IMR-90 (cell line): ENCODE data around the gene NPHP4. TPM values are rescaled to one million over a fixed set of nuclear protein-coding genes. Genes with fewer than 3 reads are reported as not detected.

Source experiments
- ATAC-seq: fragments of 200-7000 bp; cut with Tn5 transposase; 2 replicates; pipeline ENCODE4 v1.9.1; 2020; ENCODE audit warnings: low read depth, mild to moderate bottlenecking, moderate library complexity
- BruUV-seq: library from RNA; stranded (reverse); fragments of 400-500 nt; replicated peaks from 2 replicates; lab custom pipeline; 2021; lab: Mats Ljungman, UMichigan
- CTCF ChIA-PET: fragments of 300-600 bp; formaldehyde crosslinking; extraction: SDS; loops from one replicate; lab custom pipeline; 2021; ENCODE audit warnings: antibody characterized with exemption; lab: Yijun Ruan, JAX
- POLR2A ChIA-PET: fragments of 300-600 bp; sonication (Branson Sonifier 250); formaldehyde crosslinking; loops from one replicate; lab custom pipeline; 2022; ENCODE audit warnings: antibody characterized with exemption; ENCODE audit not compliant: unreplicated experiment; lab: Charles Lee
- DNase-seq: peaks from one replicate; pipeline ENCODE4 v3.0.0; 2013
- H2AFZ ChIP-seq: replicated peaks from 2 replicates; pipeline ENCODE3; 2013; ENCODE audit warnings: low read length, mild to moderate bottlenecking; ENCODE audit not compliant: poor library complexity
- H2AK5ac ChIP-seq: 2 replicates; pipeline ENCODE4 v1.6.1; 2013; ENCODE audit warnings: low read depth, low read length, inconsistent platforms
- H2AK9ac ChIP-seq: replicated peaks from 2 replicates; pipeline ENCODE3; 2013; ENCODE audit warnings: mild to moderate bottlenecking, low read depth, low read length, moderate library complexity; ENCODE audit not compliant: poor library complexity
- H2BK120ac ChIP-seq: 2 replicates; pipeline ENCODE4 v1.6.1; 2013; ENCODE audit warnings: low read depth, low read length, inconsistent platforms
- H2BK15ac ChIP-seq: 3 replicates; pipeline ENCODE4 v1.6.1; 2013; ENCODE audit warnings: low read depth, low read length, inconsistent platforms
- H2BK20ac ChIP-seq: 2 replicates; pipeline ENCODE4 v1.6.1; 2013; ENCODE audit warnings: low read depth, mild to moderate bottlenecking, inconsistent platforms, low read length, moderate library complexity
- H2BK5ac ChIP-seq: 2 replicates; pipeline ENCODE4 v1.6.1; 2013; ENCODE audit warnings: mild to moderate bottlenecking, low read depth, low read length, inconsistent platforms; ENCODE audit not compliant: poor library complexity, severe bottlenecking
- H3K14ac ChIP-seq: replicated peaks from 2 replicates; pipeline ENCODE4 v1.6.1; 2013; ENCODE audit warnings: low read depth, low read length, inconsistent platforms
- H3K18ac ChIP-seq: 2 replicates; pipeline ENCODE4 v1.6.1; 2013; ENCODE audit warnings: low read depth, low read length, control low read depth
- H3K23ac ChIP-seq: 2 replicates; pipeline ENCODE4 v1.6.1; 2013; ENCODE audit warnings: low read depth, low read length, inconsistent platforms
- H3K27ac ChIP-seq: 2 replicates; pipeline ENCODE4 v1.5.1; 2013; ENCODE audit warnings: mild to moderate bottlenecking, control low read depth, low read length; ENCODE audit not compliant: insufficient read depth
- H3K27me3 ChIP-seq: 2 replicates; pipeline ENCODE4 v1.6.1; 2013; ENCODE audit warnings: low read length; ENCODE audit not compliant: control insufficient read depth, insufficient read depth
- H3K36me3 ChIP-seq: 2 replicates; pipeline ENCODE4 v1.6.1; 2013; ENCODE audit warnings: low read length, mixed read lengths; ENCODE audit not compliant: control insufficient read depth, insufficient read depth
- H3K4ac ChIP-seq: 2 replicates; pipeline ENCODE4 v1.6.1; 2013; ENCODE audit warnings: low read depth, low read length, inconsistent platforms
- H3K4me1 ChIP-seq: 2 replicates; pipeline ENCODE4 v1.6.1; 2013; ENCODE audit warnings: low read length, mixed read lengths; ENCODE audit not compliant: control insufficient read depth, insufficient read depth
- H3K4me2 ChIP-seq: 2 replicates; pipeline ENCODE4 v1.6.1; 2013; ENCODE audit warnings: low read depth, mild to moderate bottlenecking, control low read depth, low read length, moderate library complexity
- H3K4me3 ChIP-seq: 2 replicates; pipeline ENCODE4 v1.5.1; 2013; ENCODE audit warnings: low read depth, mild to moderate bottlenecking, control low read depth, low read length, moderate library complexity; ENCODE audit not compliant: insufficient read depth
- H3K56ac ChIP-seq: 2 replicates; pipeline ENCODE4 v1.6.1; 2013; ENCODE audit warnings: low read length, inconsistent platforms; ENCODE audit not compliant: insufficient read depth; ENCODE audit errors: extremely low read depth
- H3K79me1 ChIP-seq, 2 experiments: 2 replicates each; pipeline ENCODE4 v1.6.1; 2013; ENCODE audit warnings: low read length in 2 of 2, inconsistent platforms in 1 of 2, low read depth in 1 of 2
- H3K9ac ChIP-seq: 2 replicates; pipeline ENCODE4 v1.6.1; 2013; ENCODE audit warnings: low read depth, low read length, control low read depth
- H3K9me1 ChIP-seq: 2 replicates; pipeline ENCODE4 v1.6.1; 2013; ENCODE audit warnings: low read length, inconsistent platforms; ENCODE audit not compliant: insufficient read depth
- H3K9me3 ChIP-seq: 2 replicates; pipeline ENCODE4 v1.6.1; 2013; ENCODE audit warnings: low read length; ENCODE audit not compliant: control insufficient read depth, insufficient read depth
- H4K20me1 ChIP-seq: 2 replicates; pipeline ENCODE4 v1.6.1; 2013; ENCODE audit warnings: low read length, inconsistent platforms; ENCODE audit not compliant: insufficient read depth
- H4K5ac ChIP-seq: 2 replicates; pipeline ENCODE4 v1.6.1; 2013; ENCODE audit warnings: mild to moderate bottlenecking, low read depth, low read length, control low read depth
- H4K8ac ChIP-seq, 2 experiments: 2 replicates each; pipeline ENCODE4 v1.6.1; 2013; ENCODE audit warnings: low read depth in 2 of 2, low read length in 2 of 2, control low read depth in 1 of 2, inconsistent platforms in 1 of 2
- H4K91ac ChIP-seq: 2 replicates; pipeline ENCODE4 v1.6.1; 2013; ENCODE audit warnings: low read depth, low read length, inconsistent platforms; ENCODE audit not compliant: insufficient read depth
- CEBPB ChIP-seq: IDR thresholded peaks from 2 replicates; pipeline ENCODE4 v1.6.1; 2012; ENCODE audit warnings: low read depth, low read length, improper control_type of control experiment
- CHD1 ChIP-seq: IDR thresholded peaks from 2 replicates; pipeline ENCODE4 v1.6.1; 2012; ENCODE audit warnings: low read depth, low read length, improper control_type of control experiment
- MAZ ChIP-seq: IDR thresholded peaks from 2 replicates; pipeline ENCODE4 v1.6.1; 2012; ENCODE audit warnings: low read depth, mild to moderate bottlenecking, low read length, improper control_type of control experiment, moderate library complexity, borderline replicate concordance
- NFE2L2 ChIP-seq: fragments of 150-350 bp; IDR thresholded peaks from 2 replicates; pipeline ENCODE4 v1.6.1; 2016; ENCODE audit warnings: low read depth, mild to moderate bottlenecking, low read length
- WGBS, 2 experiments: methylation state at CpG; one replicate each; pipeline versions ENCODE4 v1.1.5 to v1.1.7; 2013; ENCODE audit warnings: missing lambda C conversion rate in 2 of 2; ENCODE audit not compliant: insufficient read length in 1 of 2; ENCODE audit errors: extremely low coverage in 2 of 2; 5-methylcytosine and 5-hydroxymethylcytosine counted together
- dilution Hi-C: fragments of 300-500 bp; cut with HindIII; formaldehyde crosslinking; loops from one replicate; pipeline ENCODE4 v1.14.3; 2018; ENCODE audit warnings: low sequenced_read_pairs; ENCODE audit not compliant: unreplicated experiment
- in situ Hi-C: fragments of 300-500 bp; cut with MboI; formaldehyde crosslinking; loops from 3 replicates; pipeline ENCODE4 v1.14.3; 2019; ENCODE audit warnings: low sequenced_read_pairs, inconsistent platforms, mixed read lengths
- intact Hi-C: fragments of 100-400 bp; cut with micrococcal nuclease; formaldehyde crosslinking; loops from 2 replicates; pipeline ENCODE4 v1.10.0; 2022
- polyA plus RNA-seq, 3 experiments: library from polyadenylated mRNA; depleted of rRNA; stranded (reverse); fragments of >200 nt; gene quantifications; 2 replicates each; pipeline ENCODE4 v1.2.3, GENCODE V29; 2012; ENCODE audit warnings: low replicate concordance in 1 of 3
- total RNA-seq: library from RNA; depleted of rRNA; stranded (reverse); fragments of >200 nt; gene quantifications from 2 replicates; pipeline ENCODE4 v1.2.3, GENCODE V29; 2012
- TF ChIP-seq, protein P1 (sequence below): fragments of 150-350 bp; IDR thresholded peaks from 2 replicates; pipeline ENCODE4 v1.6.1; 2017; ENCODE audit warnings: mild to moderate bottlenecking, antibody characterized with exemption, low read length, low read depth
- TF ChIP-seq, protein P2 (sequence below): fragments of 150-350 bp; IDR thresholded peaks from 2 replicates; pipeline ENCODE4 v1.6.1; 2016; ENCODE audit warnings: low read depth, mild to moderate bottlenecking, low read length, moderate library complexity, borderline replicate concordance

Gene NPHP4
- total and polyA plus RNA-seq, 2 of the 4 experiments (the other 2 are of a cell fraction), result 2.0 to 5.5 TPM

DNA sequence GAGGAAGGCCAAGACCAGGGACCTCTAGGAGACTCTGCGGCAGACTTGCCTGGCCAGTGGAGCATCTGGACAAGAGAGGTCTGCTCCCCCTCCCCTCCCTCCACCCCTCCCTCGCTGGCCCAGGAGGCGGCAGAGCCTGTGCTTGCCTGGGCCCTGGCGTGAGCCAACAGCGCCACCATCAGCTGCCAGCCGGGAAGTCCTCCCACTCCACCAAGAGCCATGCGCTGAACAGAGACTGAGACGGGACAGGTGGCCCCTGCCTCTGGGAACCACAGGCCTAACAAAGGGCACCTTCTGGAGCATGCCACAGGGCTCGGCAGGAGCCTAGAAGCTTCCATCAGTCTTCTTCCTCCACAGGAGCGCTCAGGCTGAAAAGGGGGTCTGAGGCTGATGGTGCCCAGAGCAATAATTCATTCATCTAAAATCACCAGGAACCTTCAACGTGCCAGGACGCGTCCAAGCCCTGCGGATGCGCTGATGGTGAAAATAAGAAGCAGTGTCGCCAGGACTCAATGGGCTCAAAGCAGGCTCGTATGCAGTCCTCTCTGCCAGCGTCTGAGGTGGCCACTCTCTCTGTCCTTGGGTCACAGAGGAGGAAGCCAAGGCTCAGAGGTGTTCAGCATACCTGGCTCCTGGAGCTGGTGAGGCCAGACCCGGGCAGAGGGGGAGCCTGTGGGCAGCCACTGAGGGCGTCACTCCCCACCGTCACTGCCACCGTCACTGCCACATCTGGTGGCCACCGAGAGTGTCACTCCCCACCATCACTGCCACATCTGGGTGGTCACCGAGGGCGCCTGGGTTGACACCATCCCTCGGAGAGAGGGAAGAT lies 161.2 kb downstream of the NPHP4 start:
- no peak overlapping the region for H2AK9ac ChIP-seq
- H3K4me3 ChIP-seq, result no peak overlapping the region
- no peaks in the 10 kb centered on the region for H4K20me1 ChIP-seq
- no peak overlapping the region for H3K56ac ChIP-seq
- H3K4me1 ChIP-seq, result no peaks in the 10 kb centered on the region
- H3K23ac ChIP-seq, result no peak overlapping the region
- dilution Hi-C loops, result no loop called here
- CTCF ChIA-PET, result interaction anchor here (0.7 kb wide), 1 partner anchor 143 kb away, joined by 3 read pairs; no protein-coding TSS in a partner anchor
- no peak overlapping the region for H2BK5ac ChIP-seq
- 53% methylated on average over 15 of the region's 26 CpGs; no CpG with 5 or more reads in 1 of the 2 experiments for WGBS, 2 experiments
- H3K79me1 ChIP-seq, result no peaks in the 10 kb centered on the region
- in situ Hi-C loops, result no loop called here
- peaks cover 14% of the 10 kb centered on the region for H3K9me3 ChIP-seq
- H4K5ac ChIP-seq, result no peak overlapping the region
- no peak overlapping the region for H2BK20ac ChIP-seq
- no peak overlapping the region for H3K18ac ChIP-seq
- H4K8ac ChIP-seq, result no peak overlapping the region
- H2AK5ac ChIP-seq, result no peak overlapping the region
- no peaks in the 10 kb centered on the region for H3K36me3 ChIP-seq
- H3K4ac ChIP-seq, result no peak overlapping the region
- POLR2A ChIA-PET, result no interaction called here
- TF ChIP-seq, protein P1, sequence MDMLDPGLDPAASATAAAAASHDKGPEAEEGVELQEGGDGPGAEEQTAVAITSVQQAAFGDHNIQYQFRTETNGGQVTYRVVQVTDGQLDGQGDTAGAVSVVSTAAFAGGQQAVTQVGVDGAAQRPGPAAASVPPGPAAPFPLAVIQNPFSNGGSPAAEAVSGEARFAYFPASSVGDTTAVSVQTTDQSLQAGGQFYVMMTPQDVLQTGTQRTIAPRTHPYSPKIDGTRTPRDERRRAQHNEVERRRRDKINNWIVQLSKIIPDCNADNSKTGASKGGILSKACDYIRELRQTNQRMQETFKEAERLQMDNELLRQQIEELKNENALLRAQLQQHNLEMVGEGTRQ, result no peak
- no peak for TF ChIP-seq CEBPB
- TF ChIP-seq NFE2L2, result no peak
- no peak for TF ChIP-seq MAZ
- TF ChIP-seq, protein P2, sequence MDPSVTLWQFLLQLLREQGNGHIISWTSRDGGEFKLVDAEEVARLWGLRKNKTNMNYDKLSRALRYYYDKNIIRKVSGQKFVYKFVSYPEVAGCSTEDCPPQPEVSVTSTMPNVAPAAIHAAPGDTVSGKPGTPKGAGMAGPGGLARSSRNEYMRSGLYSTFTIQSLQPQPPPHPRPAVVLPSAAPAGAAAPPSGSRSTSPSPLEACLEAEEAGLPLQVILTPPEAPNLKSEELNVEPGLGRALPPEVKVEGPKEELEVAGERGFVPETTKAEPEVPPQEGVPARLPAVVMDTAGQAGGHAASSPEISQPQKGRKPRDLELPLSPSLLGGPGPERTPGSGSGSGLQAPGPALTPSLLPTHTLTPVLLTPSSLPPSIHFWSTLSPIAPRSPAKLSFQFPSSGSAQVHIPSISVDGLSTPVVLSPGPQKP, result no peak
- no peak for TF ChIP-seq CHD1
- H2BK15ac ChIP-seq, result no peak overlapping the region
- no peak overlapping the region for H2BK120ac ChIP-seq
- H2AFZ ChIP-seq, result no peak overlapping the region
- no peak overlapping the region for H4K91ac ChIP-seq
- H3K4me2 ChIP-seq, result no peak overlapping the region
- no peak overlapping the region for H3K14ac ChIP-seq
- no peak for ATAC-seq
- no peak for DNase-seq
- no peaks in the 10 kb centered on the region for H3K9me1 ChIP-seq
- H3K9ac ChIP-seq, result no peak overlapping the region
- intact Hi-C loops, result no loop called here
- no peak overlapping the region for H3K27ac ChIP-seq
- H3K27me3 ChIP-seq, result no peaks in the 10 kb centered on the region
- no TSS peak for BruUV-seq
